Middle frontal gyrus (tissue), 1 donor: ENCODE results near the gene LPCAT1.
"Not testable (repeated sequence)": the region's sequence is repeated elsewhere in the genome, so short reads cannot be mapped to it uniquely, and the experiment has no call there.

Experiments used
- DNase-seq: peaks from one replicate; pipeline ENCODE4 v3.0.0-alpha.2; 2015; ENCODE audit warnings: low spot score; ENCODE audit errors: extremely low spot score

Gene LPCAT1

GRCh38 chr5:1480217-1480616 is 43.5 kb downstream of the LPCAT1 start:
- DNase-seq, result no peak

GRCh38 chr5:1479581-1480188 is 44.1 kb downstream of the LPCAT1 start:
- DNase-seq, result no peak

GRCh38 chr5:1479066-1479465 is 44.7 kb downstream of the LPCAT1 start:
- DNase-seq, result no peak

- DNase-seq, result no peak
Observed at GRCh38 chr5:1478271-1479035, 45.3 kb downstream of the LPCAT1 start.

GRCh38 chr5:1477341-1477740 is 46.4 kb downstream of the LPCAT1 start:
- DNase-seq, result no peak

- no peak for DNase-seq
Observed at GRCh38 chr5:1476967-1477310, 46.8 kb downstream of the LPCAT1 start.

GRCh38 chr5:1476181-1476966 is 47.4 kb downstream of the LPCAT1 start:
- no peak for DNase-seq

- DNase-seq, result not testable (repeated sequence)
Observed at GRCh38 chr5:1475544-1475900, 48.2 kb downstream of the LPCAT1 start.

- DNase-seq, result no peak
Observed at GRCh38 chr5:1474866-1475543, 48.8 kb downstream of the LPCAT1 start.

GRCh38 chr5:1474183-1474839 is 49.4 kb downstream of the LPCAT1 start:
- no peak for DNase-seq

GRCh38 chr5:1473746-1474145 is 50.0 kb downstream of the LPCAT1 start:
- no peak for DNase-seq

- DNase-seq, result no peak
Observed at GRCh38 chr5:1472964-1473628, 50.7 kb downstream of the LPCAT1 start.

GRCh38 chr5:1471997-1472963 is 51.5 kb downstream of the LPCAT1 start:
- DNase-seq, result no peak

GRCh38 chr5:1471240-1471853 is 52.4 kb downstream of the LPCAT1 start:
- DNase-seq, result no peak

- DNase-seq, result no peak
Observed at GRCh38 chr5:1470762-1471211, 53.0 kb downstream of the LPCAT1 start.

- no peak for DNase-seq
Observed at GRCh38 chr5:1468629-1469527, 54.9 kb downstream of the LPCAT1 start.

- peak; percentile 15 for DNase-seq
Observed at GRCh38 chr5:1468247-1468612, 55.5 kb downstream of the LPCAT1 start.
